ENCODE measurements around the gene LYZL6.

LYZL6 gene

GRCh38 chr17:35934760-35935159, 8.8 kb downstream of the LYZL6 start:
- TF ChIP-seq EGR1 (IDR thresholded peaks at IDR 0.05) (no peak), REST (IDR thresholded peaks at IDR 0.05; ENCODE audit: low read depth) (no peak), TEAD4 (IDR thresholded peaks at IDR 0.05) (no peak)

- TF ChIP-seq REST (IDR thresholded peaks at IDR 0.05; ENCODE audit: low read depth) (no peak), TAF1 (IDR thresholded peaks at IDR 0.05; ENCODE audit: low read depth) (no peak), EP300 (IDR thresholded peaks at IDR 0.05; ENCODE audit: borderline replicate concordance) (no peak), RAD21 (IDR thresholded peaks at IDR 0.05; ENCODE audit: low read depth) (no peak), ZBTB7A (IDR thresholded peaks at IDR 0.05; ENCODE audit: low read depth) (no peak), TCF12 (IDR thresholded peaks at IDR 0.05; ENCODE audit: low read depth) (no peak), YY1 (IDR thresholded peaks at IDR 0.05; ENCODE audit: low read depth) (no peak), FOXM1 (IDR thresholded peaks at IDR 0.05; ENCODE audit: borderline replicate concordance, low read depth) (no peak), NFIC (IDR thresholded peaks at IDR 0.05) (no peak), TEAD4 (IDR thresholded peaks at IDR 0.05) (no peak), MAX (IDR thresholded peaks at IDR 0.05) (no peak), USF1 (IDR thresholded peaks at IDR 0.05) (no peak)
These were observed 10.9 kb downstream of the LYZL6 start for GRCh38 chr17:35932586-35932985.

GRCh38 chr17:35931794-35932425, 11.6 kb downstream of the LYZL6 start:
- TF ChIP-seq REST (IDR thresholded peaks at IDR 0.05; ENCODE audit: low read depth) (no peak), EP300 (IDR thresholded peaks at IDR 0.05; ENCODE audit: borderline replicate concordance) (no peak), TCF12 (IDR thresholded peaks at IDR 0.05; ENCODE audit: low read depth) (no peak), NFIC (IDR thresholded peaks at IDR 0.05) (no peak), MAX (IDR thresholded peaks at IDR 0.05) (no peak), CREB1 (IDR thresholded peaks at IDR 0.05; ENCODE audit: low read depth) (no peak), YY1 (IDR thresholded peaks at IDR 0.05; ENCODE audit: low read depth) (no peak), TEAD4 (IDR thresholded peaks at IDR 0.05) (no peak), ZBTB7A (IDR thresholded peaks at IDR 0.05; ENCODE audit: low read depth) (no peak), USF1 (IDR thresholded peaks at IDR 0.05) (no peak), TAF1 (IDR thresholded peaks at IDR 0.05; ENCODE audit: low read depth) (no peak), FOXM1 (IDR thresholded peaks at IDR 0.05; ENCODE audit: borderline replicate concordance, low read depth) (no peak), RAD21 (IDR thresholded peaks at IDR 0.05; ENCODE audit: low read depth) (no peak), EGR1 (IDR thresholded peaks at IDR 0.05) (no peak), CEBPB (IDR thresholded peaks at IDR 0.05) (no peak)

- TF ChIP-seq USF1 (IDR thresholded peaks at IDR 0.05) (no peak), RAD21 (IDR thresholded peaks at IDR 0.05; ENCODE audit: low read depth) (no peak), TAF1 (IDR thresholded peaks at IDR 0.05; ENCODE audit: low read depth) (peak; percentile 63), FOXM1 (IDR thresholded peaks at IDR 0.05; ENCODE audit: borderline replicate concordance, low read depth) (peak; percentile 34; the same call in 1 of the 2 replicates), ZBTB7A (IDR thresholded peaks at IDR 0.05; ENCODE audit: low read depth) (no peak), YY1 (IDR thresholded peaks at IDR 0.05; ENCODE audit: low read depth) (peak; percentile 45; the same call in 1 of the 2 replicates), EP300 (IDR thresholded peaks at IDR 0.05; ENCODE audit: borderline replicate concordance) (no peak), CEBPB (IDR thresholded peaks at IDR 0.05) (no peak), NFIC (IDR thresholded peaks at IDR 0.05) (no peak), TCF12 (IDR thresholded peaks at IDR 0.05; ENCODE audit: low read depth) (no peak), MAX (IDR thresholded peaks at IDR 0.05) (peak; percentile 93), CREB1 (IDR thresholded peaks at IDR 0.05; ENCODE audit: low read depth) (no peak), EGR1 (IDR thresholded peaks at IDR 0.05) (peak; percentile 40; the same call in 1 of the 2 replicates), TEAD4 (IDR thresholded peaks at IDR 0.05) (no peak), REST (IDR thresholded peaks at IDR 0.05; ENCODE audit: low read depth) (no peak)
These were observed 13.1 kb downstream of the LYZL6 start, which contains the start of gene RDM1 for GRCh38 chr17:35930211-35931065. Gene RDM1, minus strand, starts transcription at chr17:35930773. Its CDS starts 46 bp downstream, at chr17:35930727.
